NK-92 (cell line): ENCODE measurements around the gene ERCC6L2.

ENCODE experiments used
- DNase-seq: peaks from one replicate; lab custom pipeline; 2025; ENCODE audit not compliant: unreplicated experiment; lab: John Stamatoyannopoulos, UW

The ERCC6L2 gene

DNA sequence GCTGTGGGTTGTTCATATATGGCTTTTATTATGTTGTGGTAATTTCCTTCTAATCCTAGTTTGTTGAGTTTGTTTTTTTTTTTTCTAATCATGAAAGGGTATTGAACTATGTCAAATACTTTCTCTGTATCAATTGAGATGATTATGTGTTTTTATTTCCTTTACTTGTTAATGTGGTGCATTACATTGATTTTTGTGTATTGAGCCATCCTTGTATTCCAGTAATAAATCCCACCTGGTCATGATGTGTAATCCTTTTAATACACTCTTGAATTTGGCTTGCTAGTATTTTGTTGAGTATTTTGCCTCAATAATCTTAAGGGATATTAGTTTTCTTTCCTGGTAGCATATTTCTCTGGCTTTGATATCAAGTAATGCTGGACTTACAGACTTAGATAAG, 13.1 kb upstream of the ERCC6L2 start:
- no peak for DNase-seq

- no peak for DNase-seq
Measured at GRCh38 chr9:95864852-95865580, 10.5 kb upstream of the ERCC6L2 start.

DNA sequence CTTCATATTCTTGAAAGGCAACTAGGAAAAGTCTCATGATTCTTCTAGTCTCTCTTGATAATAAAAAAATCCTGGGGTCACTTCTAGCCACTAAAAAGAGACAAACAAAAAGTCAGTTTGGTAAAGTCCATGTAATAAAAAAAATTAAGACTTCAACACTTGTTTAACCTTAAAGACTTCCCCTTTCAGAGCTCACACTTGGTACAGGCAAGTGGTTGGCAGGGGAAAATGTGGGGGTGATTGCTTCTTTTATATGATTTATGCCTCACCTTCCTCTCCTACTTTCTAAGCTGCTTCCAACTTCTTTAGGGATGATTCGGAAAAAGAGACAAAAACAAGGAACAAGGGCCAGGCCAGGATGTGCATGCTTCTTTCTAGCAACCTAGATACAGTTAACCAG, 5.1 kb upstream of the ERCC6L2 start:
- DNase-seq = no peak

- DNase-seq = no peak
Measured at GRCh38 chr9:95870906-95871305, 4.6 kb upstream of the ERCC6L2 start.

DNA sequence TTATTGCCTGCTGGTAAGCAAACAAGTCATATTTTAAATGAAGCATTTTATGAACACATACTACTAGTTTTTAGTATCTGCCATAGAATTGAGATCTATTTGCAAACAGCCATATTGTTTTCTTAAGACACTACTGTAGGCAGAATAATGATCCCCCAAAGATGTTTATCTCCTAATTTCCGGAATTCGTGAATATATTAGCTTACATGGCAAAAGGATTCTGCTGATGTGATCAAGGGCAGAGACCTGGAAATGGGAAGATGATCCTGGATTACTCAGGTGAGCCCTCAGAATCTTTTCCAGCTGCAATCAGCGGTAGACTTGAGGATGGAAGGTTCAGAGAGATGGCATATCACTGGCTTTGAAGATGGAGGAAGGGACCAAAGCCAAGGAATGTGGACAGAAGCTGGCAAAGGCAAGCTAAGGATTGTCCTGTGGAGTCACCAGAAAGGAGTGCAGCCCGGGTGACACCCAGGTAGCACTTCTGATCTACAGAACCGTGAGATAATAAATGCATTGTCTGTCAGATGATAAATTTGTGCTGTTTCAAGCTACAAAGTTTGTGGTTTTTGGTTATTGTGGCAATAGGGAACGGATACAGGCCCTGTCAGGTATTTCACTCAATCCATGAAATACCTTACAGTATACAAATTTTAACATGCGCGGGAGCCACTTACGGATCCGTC, 1.0 kb upstream of the ERCC6L2 start:
- no peak for DNase-seq

GRCh38 chr9:95874989-95875304, 544 bp upstream of the ERCC6L2 start:
- no peak for DNase-seq

DNA sequence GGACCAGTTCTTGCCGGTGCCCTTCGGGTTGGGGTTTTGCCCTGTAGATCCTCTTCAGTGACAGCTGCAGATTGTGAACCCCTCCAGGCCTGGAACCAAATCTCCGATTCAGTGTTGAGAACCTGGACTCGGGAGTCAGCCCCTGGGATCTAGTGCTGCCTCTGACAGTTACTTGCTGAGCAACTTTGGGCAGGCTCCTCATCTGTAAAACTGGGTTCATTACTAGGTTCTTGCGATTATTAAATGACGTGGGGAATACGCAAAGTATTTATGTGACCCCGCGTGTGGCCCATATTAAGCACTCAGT, 600 bp downstream of the ERCC6L2 start:
- no peak for DNase-seq

DNA sequence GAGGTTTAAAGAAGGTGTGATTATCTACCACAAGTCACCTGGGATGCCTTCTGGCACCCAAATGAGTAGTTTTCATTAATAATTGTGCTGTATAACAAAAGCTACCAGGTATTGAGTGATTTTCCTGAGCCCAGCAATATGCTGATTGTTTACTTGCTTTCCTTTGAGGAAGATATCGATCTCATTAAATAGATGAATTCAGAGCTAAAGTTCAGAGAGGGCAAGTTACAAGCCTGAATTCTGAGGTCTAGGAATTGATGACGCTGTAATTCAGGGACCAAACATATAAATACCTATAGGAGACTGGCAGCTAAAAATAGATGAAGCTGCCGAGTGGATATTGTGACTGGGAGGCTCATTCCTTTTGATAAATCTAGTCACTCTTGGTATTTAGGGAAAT, 1.1 kb downstream of the ERCC6L2 start:
- no peak for DNase-seq

DNA sequence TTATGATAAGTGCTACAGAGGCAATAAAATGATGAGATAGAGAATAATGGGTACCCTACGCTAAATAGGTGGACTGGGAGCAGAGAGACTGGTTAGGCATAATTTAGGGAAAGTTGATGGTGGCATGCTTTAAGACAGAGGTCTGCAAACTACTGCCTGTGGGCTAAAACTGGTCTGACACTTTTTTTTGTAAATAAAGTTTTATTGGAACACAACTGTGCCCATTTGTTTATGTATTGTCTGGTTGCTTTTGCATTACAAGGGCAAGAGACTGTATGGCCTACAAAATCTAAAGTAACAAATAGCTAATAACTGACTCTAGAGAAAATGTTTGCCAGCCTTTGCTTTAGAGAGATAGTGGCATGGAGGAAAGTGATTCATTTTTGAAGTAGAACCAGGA, 2.5 kb downstream of the ERCC6L2 start:
- DNase-seq = no peak

DNA sequence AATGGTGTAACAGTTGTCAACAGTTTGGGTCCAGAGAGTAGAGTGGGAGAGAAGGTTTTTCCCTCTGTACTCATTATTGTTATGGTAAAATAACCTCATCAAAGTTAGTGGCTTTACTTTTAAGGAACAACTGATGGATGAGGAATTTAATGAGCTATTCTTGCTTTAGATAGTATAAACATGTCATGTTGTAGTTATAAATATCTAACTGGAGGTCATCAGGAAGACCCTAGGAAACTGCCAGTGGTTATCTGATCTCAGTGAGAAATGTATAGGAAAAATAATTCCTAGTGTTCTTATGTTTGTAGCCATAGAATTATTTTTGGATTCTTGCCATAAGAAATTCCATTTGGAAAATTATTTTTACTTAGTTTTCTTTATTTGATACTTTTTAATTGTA, 4.1 kb downstream of the ERCC6L2 start:
- DNase-seq = no peak

GRCh38 chr9:95880021-95880690, 4.7 kb downstream of the ERCC6L2 start:
- no peak for DNase-seq

DNA sequence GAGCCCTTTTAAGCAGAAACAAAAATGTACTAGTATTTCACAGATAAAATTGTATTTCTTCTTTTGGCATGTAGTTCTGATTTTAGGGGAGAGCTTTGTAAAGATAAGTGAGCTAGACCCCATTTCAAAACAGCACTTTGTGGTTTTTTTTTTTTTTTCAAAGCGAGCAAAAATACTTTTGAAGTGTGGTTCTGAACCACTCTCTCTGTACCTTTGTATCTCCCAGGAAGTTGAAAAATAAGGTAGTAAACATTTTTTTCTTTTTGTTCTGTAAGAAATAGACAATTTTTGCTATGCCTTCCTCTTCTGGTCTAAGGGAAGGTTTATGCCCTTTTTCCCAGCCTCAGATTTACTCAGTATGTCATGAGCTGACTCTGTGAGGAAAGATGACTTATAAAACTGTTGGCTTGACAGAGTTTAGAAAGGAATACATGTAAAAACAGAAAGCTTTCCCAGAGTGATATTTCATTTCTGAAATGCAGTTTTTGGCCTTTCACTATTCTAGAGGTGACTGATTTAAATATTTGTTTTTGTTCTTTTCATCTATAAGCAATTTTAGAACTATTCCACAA, 12.5 kb downstream of the ERCC6L2 start:
- no peak for DNase-seq

GRCh38 chr9:95890594-95890993, 15.1 kb downstream of the ERCC6L2 start:
- no peak for DNase-seq

- no peak for DNase-seq
Measured at GRCh38 chr9:95891067-95891671, 15.7 kb downstream of the ERCC6L2 start.

DNA sequence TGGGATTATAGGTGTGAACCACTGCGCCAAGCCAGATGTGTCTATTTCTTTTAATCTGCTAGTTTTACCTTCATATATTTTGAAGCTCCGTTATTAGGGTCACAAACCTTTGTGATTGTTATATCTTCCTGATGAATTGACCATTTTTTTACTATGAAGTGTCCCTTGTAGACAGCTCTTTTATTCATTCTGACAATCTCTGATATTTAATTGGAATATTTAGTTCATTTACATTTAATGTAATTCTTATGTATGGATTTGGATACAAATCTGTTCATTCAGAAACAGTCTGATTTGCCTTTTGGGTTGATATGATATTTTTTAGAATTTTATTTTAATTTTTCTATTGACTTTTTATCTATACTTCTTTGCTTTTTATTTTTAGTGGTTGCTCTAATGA, 17.2 kb downstream of the ERCC6L2 start:
- DNase-seq = no peak

- no peak for DNase-seq
Measured at GRCh38 chr9:95896580-95896979, 21.1 kb downstream of the ERCC6L2 start.

- DNase-seq = no peak
Measured at GRCh38 chr9:95901506-95901905, 26.0 kb downstream of the ERCC6L2 start.

DNA sequence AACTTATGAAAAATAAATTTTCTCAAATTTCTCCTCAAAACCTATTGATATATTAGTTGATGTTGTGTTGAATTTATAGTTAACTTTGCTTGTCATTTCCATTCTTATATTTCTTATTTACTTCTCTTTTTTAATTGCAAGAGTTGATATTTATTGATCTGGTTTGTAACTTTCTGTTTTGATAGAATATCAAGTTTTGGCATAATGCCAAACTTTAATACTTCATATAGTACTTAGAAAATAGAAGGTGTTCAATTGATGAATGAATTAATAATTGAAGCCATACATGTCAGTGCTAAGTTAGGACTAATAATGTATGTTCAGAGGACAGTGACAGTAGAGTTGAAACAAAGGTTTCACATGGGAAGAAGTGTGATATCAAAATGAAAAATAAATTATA, 27.9 kb downstream of the ERCC6L2 start:
- no peak for DNase-seq

GRCh38 chr9:95907794-95908193, 32.3 kb downstream of the ERCC6L2 start:
- no peak for DNase-seq

DNA sequence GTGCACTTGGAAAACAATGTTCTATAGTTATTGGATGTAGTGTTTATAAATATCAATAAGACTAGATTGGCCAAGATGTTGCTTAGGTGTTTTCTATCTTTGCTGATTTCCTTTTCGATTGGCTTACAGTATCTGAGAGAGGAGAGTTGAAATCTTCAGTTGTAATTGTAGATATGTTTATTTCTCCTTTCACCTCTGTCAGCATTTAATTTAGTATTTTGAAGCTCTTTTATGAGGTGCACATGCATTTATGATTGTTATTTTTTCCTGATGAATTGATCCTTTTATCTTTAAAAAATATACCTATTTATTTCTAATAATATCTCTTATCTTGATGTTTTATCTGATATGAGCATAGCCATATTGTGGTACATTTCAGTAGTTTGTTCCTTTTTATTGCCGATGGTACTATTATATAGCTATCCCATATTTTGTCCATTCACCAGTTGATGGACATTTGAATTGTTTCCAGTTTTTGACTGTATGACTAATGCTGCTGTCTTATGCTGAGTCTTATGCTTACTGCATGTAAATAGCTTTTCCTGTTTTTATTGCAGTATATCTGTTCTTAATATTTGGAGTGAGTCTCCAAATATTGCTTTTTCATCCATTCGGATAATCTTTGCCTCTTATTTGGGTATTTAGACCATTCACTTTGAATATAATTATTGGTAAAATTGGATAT, 34.7 kb downstream of the ERCC6L2 start:
- DNase-seq = no peak

DNA sequence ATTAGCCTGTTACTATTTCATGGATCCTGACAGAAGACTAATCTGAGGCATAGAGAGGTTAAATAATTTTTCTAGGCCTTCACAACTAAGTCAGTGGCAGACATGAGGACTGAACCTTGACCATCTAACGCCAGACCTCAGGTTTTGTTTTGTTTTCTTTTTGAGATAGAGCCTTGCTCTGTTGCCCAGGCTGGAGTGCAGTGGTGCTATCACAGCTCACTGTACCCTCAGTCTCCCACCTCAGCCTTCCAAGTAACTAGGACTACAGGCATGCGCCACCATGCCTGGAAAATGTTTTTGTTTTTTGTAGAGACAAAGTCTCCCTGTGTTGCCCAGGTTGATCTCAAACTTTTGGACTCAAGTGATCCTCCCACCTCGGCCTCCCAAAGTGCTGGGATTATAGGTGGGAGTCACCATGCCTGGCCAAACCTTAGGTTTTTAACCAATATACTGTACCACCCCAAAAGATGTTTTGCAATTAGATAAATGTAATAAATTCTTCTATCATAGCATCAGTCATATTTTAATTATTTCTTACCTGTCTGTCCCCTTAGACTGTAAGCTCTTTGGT, 35.4 kb downstream of the ERCC6L2 start:
- DNase-seq = no peak
